Measurements from ENCODE around the gene LAD1. TPM values are rescaled to one million over a fixed set of nuclear protein-coding genes. Genes with fewer than 3 reads are reported as not detected.

The LAD1 gene
- polyA plus RNA-seq, 1 experiment = 0.04 TPM

- peaks cover 82% of the 10 kb centered on the region for H3K27me3 ChIP-seq (ENCODE audit: control insufficient read depth, insufficient read depth, low read length)
- no peaks in the 10 kb centered on the region; the same call in 1 of the 2 replicates for H3K9me3 ChIP-seq (ENCODE audit: control insufficient read depth, insufficient read depth, low read length)
- ChIA-PET CTCF (interaction anchor here (0.5 to 1.6 kb wide), 5 partner anchors 24 to 54 kb away, joined by 3 to 9 read pairs (median 4); no protein-coding TSS in a partner anchor), POLR2A (no interaction called here)
- no peak overlapping the region for H3K27ac ChIP-seq (ENCODE audit: low read depth, low read length)
- TF ChIP-seq CTCF (IDR thresholded peaks at IDR 0.05; ENCODE audit: low read depth, low read length) = no peak
- DNase-seq (ENCODE audit: low read depth, low spot score) = no peak
- H3K4me3 ChIP-seq (ENCODE audit: low read depth, low read length) = no peak overlapping the region
Observed at GRCh38 chr1:201400852-201401230, 1.7 kb upstream of the LAD1 start.

DNA sequence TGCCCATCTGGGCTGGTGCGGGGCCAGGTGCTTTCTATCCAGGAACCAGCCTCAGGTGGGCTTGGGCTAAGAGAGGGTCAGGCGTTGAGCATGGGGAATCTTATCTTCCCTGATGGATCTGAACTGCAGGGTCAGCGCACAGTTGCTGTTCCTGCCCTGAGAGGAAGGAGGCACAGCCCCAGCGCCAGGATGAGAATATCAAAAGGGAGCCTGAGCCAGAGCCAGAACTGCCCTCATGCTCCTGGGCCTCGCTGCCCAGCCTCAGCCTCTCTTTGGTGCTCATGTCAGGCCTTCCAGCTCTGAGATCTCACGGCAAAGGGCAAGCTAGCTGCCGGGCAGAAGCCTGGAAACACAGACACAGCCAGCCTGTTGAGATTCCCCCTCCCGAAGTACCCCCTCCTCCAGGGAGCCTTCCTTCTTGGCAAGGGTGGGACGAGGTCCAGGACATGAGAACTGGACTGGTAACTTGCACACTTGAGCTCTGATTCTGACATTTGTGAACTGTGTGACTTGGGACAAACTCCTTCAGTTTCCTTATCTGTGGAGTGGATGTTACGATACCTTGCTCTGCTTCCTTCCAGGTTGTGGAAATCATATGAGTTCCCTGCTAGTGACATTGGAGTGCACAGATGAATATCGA is 1.2 kb upstream of the LAD1 start:
- no peak overlapping the region for H3K27ac ChIP-seq (ENCODE audit: low read depth, low read length)
- H3K27me3 ChIP-seq (ENCODE audit: control insufficient read depth, insufficient read depth, low read length) = peaks cover 87% of the 10 kb centered on the region
- TF ChIP-seq CTCF (IDR thresholded peaks at IDR 0.05; ENCODE audit: low read depth, low read length) = no peak
- no peaks in the 10 kb centered on the region; the same call in 1 of the 2 replicates for H3K9me3 ChIP-seq (ENCODE audit: control insufficient read depth, insufficient read depth, low read length)
- DNase-seq (ENCODE audit: low read depth, low spot score) = no peak
- ChIA-PET POLR2A (no interaction called here), CTCF (interaction anchor here (0.5 to 1.6 kb wide), 6 partner anchors 15 to 53 kb away, joined by 3 to 9 read pairs (median 4); no protein-coding TSS in a partner anchor)
- H3K4me3 ChIP-seq (ENCODE audit: low read depth, low read length) = no peak overlapping the region

GRCh38 chr1:201399352-201400126 is 415 bp upstream of the LAD1 start:
- Histone ChIP-seq H3K27ac (ENCODE audit: low read depth, low read length) (no peak overlapping the region), H3K9me3 (ENCODE audit: control insufficient read depth, insufficient read depth, low read length) (no peaks in the 10 kb centered on the region; the same call in 1 of the 2 replicates), H3K4me3 (ENCODE audit: low read depth, low read length) (no peak overlapping the region), H3K27me3 (ENCODE audit: control insufficient read depth, insufficient read depth, low read length) (peaks cover 87% of the 10 kb centered on the region)
- POLR2A ChIA-PET = no interaction called here
- no peak for TF ChIP-seq CTCF (IDR thresholded peaks at IDR 0.05; ENCODE audit: low read depth, low read length)
- DNase-seq (ENCODE audit: low read depth, low spot score) = no peak
- CTCF ChIA-PET = interaction anchor here (0.6 to 1.6 kb wide), 3 partner anchors 14 to 24 kb away, joined by 3 to 8 read pairs (median 4); no protein-coding TSS in a partner anchor

GRCh38 chr1:201397675-201398074 is 1.4 kb downstream of the LAD1 start:
- H3K4me3 ChIP-seq (ENCODE audit: low read depth, low read length) = no peak overlapping the region
- DNase-seq (ENCODE audit: low read depth, low spot score) = no peak
- CTCF ChIA-PET = interaction anchor here (0.6 to 1.0 kb wide), 2 partner anchors 38 to 125 kb away, joined by 4 read pairs; no protein-coding TSS in a partner anchor
- peaks cover 83% of the 10 kb centered on the region for H3K27me3 ChIP-seq (ENCODE audit: control insufficient read depth, insufficient read depth, low read length)
- POLR2A ChIA-PET = no interaction called here
- no peaks in the 10 kb centered on the region; the same call in 1 of the 2 replicates for H3K9me3 ChIP-seq (ENCODE audit: control insufficient read depth, insufficient read depth, low read length)
- no peak overlapping the region for H3K27ac ChIP-seq (ENCODE audit: low read depth, low read length)
- no peak for TF ChIP-seq CTCF (IDR thresholded peaks at IDR 0.05; ENCODE audit: low read depth, low read length)
